Measurements from ENCODE around the gene IFNL4.

DNA sequence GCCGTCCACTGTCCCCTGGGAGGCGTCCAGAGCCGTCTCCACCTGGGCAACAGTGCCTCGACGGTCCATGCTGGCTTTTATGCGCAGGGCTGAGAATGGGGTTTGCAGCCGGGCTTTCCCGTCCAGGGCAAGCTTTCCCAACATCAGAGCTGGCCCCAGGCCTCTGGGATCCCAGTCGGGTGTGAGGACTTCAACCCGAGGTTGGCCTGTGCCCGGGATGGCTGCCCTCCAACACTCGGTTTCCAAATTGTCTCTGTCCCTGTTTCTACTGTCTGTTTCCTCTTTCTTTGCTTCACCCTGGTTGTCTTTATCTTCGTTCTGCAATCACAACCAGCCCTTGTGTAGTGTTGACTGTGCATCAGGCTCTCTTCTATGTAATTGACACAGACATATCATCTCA lies at the start of gene IFNL4:
- no peak for TF ChIP-seq CTCF (IDR thresholded peaks at IDR 0.05)
- TF ChIP-seq EZH2 (IDR thresholded peaks at IDR 0.05) = no peak

Data from neural progenitor cell (in vitro differentiated cells).